Smooth muscle cell (in vitro differentiated cells): ENCODE results near the gene SCUBE3. TPM values are rescaled to one million over a fixed set of nuclear protein-coding genes. Genes with fewer than 3 reads are reported as not detected.

Source experiments
- DNase-seq: peaks from one replicate; lab custom pipeline; 2025; ENCODE audit not compliant: unreplicated experiment; lab: John Stamatoyannopoulos, UW
- H2AFZ ChIP-seq: fragments of 200-600 bp; sonication (generic); 2 replicates; pipeline ENCODE4 v1.6.0; 2016; ENCODE audit warnings: antibody characterized with exemption, low read depth, mild to moderate bottlenecking
- H3F3A ChIP-seq: fragments of 200-600 bp; sonication (generic); 2 replicates; pipeline ENCODE4 v1.6.0; 2017; ENCODE audit warnings: antibody characterized with exemption, low read depth
- H3K27ac ChIP-seq: fragments of 200-600 bp; sonication (generic); 2 replicates; pipeline ENCODE4 v1.5.1; 2016; ENCODE audit warnings: low read depth, mild to moderate bottlenecking
- H3K27me3 ChIP-seq: fragments of 200-600 bp; sonication (generic); 2 replicates; pipeline ENCODE4 v1.6.1; 2016; ENCODE audit warnings: low read depth, mild to moderate bottlenecking
- H3K36me3 ChIP-seq: fragments of 200-600 bp; sonication (generic); 2 replicates; pipeline ENCODE4 v1.5.1; 2016; ENCODE audit warnings: low read depth
- H3K4me1 ChIP-seq: fragments of 200-600 bp; sonication (generic); 2 replicates; pipeline ENCODE4 v1.5.1; 2016; ENCODE audit warnings: low read depth
- H3K4me2 ChIP-seq: fragments of 200-600 bp; sonication (generic); 2 replicates; pipeline ENCODE4 v1.6.0; 2016; ENCODE audit warnings: mild to moderate bottlenecking
- H3K4me3 ChIP-seq: fragments of 200-600 bp; sonication (generic); 2 replicates; pipeline ENCODE4 v1.5.1; 2016; ENCODE audit warnings: mild to moderate bottlenecking
- H3K79me2 ChIP-seq: fragments of 200-600 bp; sonication (generic); 2 replicates; pipeline ENCODE4 v1.6.0; 2016; ENCODE audit warnings: low read depth, mild to moderate bottlenecking
- H3K9ac ChIP-seq: fragments of 200-600 bp; sonication (generic); 2 replicates; pipeline ENCODE4 v1.6.0; 2016; ENCODE audit warnings: low read depth
- H3K9me3 ChIP-seq: fragments of 200-600 bp; sonication (generic); replicated peaks from 2 replicates; pipeline ENCODE4 v1.5.1; 2016; ENCODE audit warnings: low read depth
- H4K20me1 ChIP-seq: fragments of 200-600 bp; sonication (generic); 2 replicates; pipeline ENCODE4 v1.6.0; 2016; ENCODE audit warnings: low read depth
- WGBS: methylation state at CpG from one replicate; pipeline ENCODE4 v1.1.7; 2016; ENCODE audit warnings: low lambda C conversion rate; 5-methylcytosine and 5-hydroxymethylcytosine counted together
- polyA plus RNA-seq: library from polyadenylated mRNA; unstranded; fragments of >200 nt; fragmentation: Nextera tagmentation; extraction: Ambion mirVana; gene quantifications from 2 replicates; pipeline ENCODE4 v1.2.1, GENCODE V29; 2016
- total RNA-seq: library from RNA; depleted of rRNA; stranded (reverse); fragments of >200 nt; gene quantifications from 2 replicates; pipeline ENCODE4 v1.2.3, GENCODE V29; 2014
- TF ChIP-seq, protein P1 (sequence below): fragments of 200-600 bp; sonication (generic); IDR thresholded peaks from 2 replicates; pipeline ENCODE4 v1.5.1; 2017; ENCODE audit warnings: borderline replicate concordance, mild to moderate bottlenecking, antibody characterized with exemption; ENCODE audit not compliant: insufficient read depth, poor library complexity, severe bottlenecking

SCUBE3 gene
- total and polyA plus RNA-seq, 2 experiments from 2014 or later, result 14.6 to 18.0 TPM

DNA sequence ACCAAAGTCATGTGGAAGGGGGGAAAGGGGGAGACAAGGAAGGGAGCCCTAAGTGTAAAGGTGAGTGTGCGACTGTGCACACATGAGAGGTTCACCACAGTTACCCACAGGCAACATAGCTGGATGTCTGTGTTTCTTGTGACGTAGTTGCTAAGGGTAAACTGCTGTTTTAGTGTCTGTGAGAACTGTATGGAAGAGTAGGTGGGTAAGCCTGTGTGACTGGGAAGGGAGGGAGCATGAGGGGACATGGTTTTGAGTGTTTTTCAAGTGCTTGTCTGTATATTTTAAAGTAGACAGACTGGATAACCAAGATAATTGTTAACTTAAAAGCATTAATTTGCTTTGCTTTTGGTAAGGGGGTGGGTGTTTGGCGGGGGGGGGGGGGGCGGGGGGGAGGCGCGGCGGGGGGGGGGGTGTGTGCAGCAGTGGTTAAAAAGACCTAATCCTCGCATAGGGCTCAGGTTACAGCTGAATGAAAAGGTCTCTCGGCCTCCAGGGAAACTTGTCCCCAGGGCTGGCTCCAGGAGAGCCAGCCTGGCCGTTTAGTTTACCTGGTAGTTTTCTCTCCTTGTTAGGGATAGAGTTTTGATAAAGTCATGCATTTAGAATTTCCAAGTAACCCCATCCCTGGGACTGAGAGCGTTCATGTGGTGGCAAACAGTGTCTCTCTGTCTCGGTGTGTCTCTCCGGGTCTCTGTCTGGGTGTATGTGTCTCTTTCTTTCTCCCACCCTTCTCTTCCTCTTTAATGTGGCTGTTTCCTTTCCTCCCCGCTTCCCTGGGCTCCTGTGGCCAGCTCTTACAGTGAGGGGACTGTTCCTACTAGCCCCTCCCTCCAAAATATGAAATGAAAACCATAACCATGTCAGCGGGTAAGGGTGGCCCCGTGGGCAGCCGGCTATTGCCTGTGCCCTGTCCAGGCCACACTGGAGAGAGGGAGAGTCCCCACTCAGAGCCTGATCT lies 3.4 kb downstream of the SCUBE3 start:
- Histone ChIP-seq H3K4me2 (peak overlapping the region; percentile 99), H3K9me3 (no peaks in the 10 kb centered on the region), H4K20me1 (peaks cover 34% of the 10 kb centered on the region), H3K27ac (peak overlapping the region; percentile 60), H3K27me3 (peaks cover 10% of the 10 kb centered on the region), H3K4me1 (peaks cover 65% of the 10 kb centered on the region), H3K4me3 (no peak overlapping the region), H3K9ac (no peak overlapping the region), H3K36me3 (no peaks in the 10 kb centered on the region), H3F3A (peaks cover 22% of the 10 kb centered on the region), H2AFZ (no peak overlapping the region), H3K79me2 (no peaks in the 10 kb centered on the region)
- no peak for DNase-seq
- TF ChIP-seq, protein P1, sequence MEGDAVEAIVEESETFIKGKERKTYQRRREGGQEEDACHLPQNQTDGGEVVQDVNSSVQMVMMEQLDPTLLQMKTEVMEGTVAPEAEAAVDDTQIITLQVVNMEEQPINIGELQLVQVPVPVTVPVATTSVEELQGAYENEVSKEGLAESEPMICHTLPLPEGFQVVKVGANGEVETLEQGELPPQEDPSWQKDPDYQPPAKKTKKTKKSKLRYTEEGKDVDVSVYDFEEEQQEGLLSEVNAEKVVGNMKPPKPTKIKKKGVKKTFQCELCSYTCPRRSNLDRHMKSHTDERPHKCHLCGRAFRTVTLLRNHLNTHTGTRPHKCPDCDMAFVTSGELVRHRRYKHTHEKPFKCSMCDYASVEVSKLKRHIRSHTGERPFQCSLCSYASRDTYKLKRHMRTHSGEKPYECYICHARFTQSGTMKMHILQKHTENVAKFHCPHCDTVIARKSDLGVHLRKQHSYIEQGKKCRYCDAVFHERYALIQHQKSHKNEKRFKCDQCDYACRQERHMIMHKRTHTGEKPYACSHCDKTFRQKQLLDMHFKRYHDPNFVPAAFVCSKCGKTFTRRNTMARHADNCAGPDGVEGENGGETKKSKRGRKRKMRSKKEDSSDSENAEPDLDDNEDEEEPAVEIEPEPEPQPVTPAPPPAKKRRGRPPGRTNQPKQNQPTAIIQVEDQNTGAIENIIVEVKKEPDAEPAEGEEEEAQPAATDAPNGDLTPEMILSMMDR, result no peak
- WGBS, result 33% methylated on average over 16 of the region's 17 CpGs

- Histone ChIP-seq H3K4me1 (peaks cover 62% of the 10 kb centered on the region), H3K4me2 (peak overlapping the region; percentile 69), H3F3A (peaks cover 22% of the 10 kb centered on the region), H3K4me3 (no peak overlapping the region), H4K20me1 (peaks cover 42% of the 10 kb centered on the region), H3K79me2 (no peaks in the 10 kb centered on the region), H3K9me3 (no peaks in the 10 kb centered on the region), H3K36me3 (no peaks in the 10 kb centered on the region), H3K27me3 (peaks cover 1% of the 10 kb centered on the region), H3K27ac (peak overlapping the region; percentile 49), H2AFZ (no peak overlapping the region), H3K9ac (no peak overlapping the region)
- DNase-seq, result no peak
- TF ChIP-seq, protein P1, result no peak
- WGBS, result 47% methylated on average over 4 of the region's 4 CpGs
Measured at GRCh38 chr6:35218021-35218420, 4.3 kb downstream of the SCUBE3 start.

DNA sequence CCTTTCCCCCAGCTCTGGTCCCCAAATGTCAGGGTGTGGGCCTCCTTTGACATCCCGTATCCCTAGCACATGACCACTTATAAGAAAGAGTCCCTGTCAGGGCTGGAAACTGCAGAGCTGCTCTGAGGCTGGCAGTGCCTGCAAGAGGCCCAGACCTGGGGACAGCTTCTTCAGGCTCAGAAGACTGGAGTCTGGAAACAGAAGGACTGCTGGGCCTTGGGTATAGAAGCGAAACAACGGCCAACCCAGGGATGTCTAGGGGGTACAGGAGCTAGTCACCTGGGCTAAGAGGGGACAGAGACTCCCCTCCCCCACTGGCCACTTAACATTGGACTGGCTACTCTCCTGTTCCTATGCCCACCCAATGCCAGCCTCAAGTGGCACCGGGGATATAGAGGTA lies 4.7 kb downstream of the SCUBE3 start:
- H3K9me3 ChIP-seq, result no peaks in the 10 kb centered on the region
- no peak overlapping the region for H2AFZ ChIP-seq
- H3K4me2 ChIP-seq, result peak overlapping the region; percentile 69
- H3K27me3 ChIP-seq, result no peaks in the 10 kb centered on the region
- 81% methylated on average over 4 of the region's 4 CpGs for WGBS
- no peak overlapping the region for H3K27ac ChIP-seq
- no peak overlapping the region for H3K4me3 ChIP-seq
- TF ChIP-seq, protein P1, result no peak
- H3F3A ChIP-seq, result peaks cover 22% of the 10 kb centered on the region
- H3K36me3 ChIP-seq, result no peaks in the 10 kb centered on the region
- H3K9ac ChIP-seq, result no peak overlapping the region
- H4K20me1 ChIP-seq, result peaks cover 42% of the 10 kb centered on the region
- no peaks in the 10 kb centered on the region for H3K79me2 ChIP-seq
- DNase-seq, result no peak
- H3K4me1 ChIP-seq, result peaks cover 58% of the 10 kb centered on the region
